GM13977 (cell line): ENCODE data around the gene TEX14.

Experiments used
- DNase-seq: peaks from one replicate; pipeline ENCODE4 v3.0.0; 2012; ENCODE audit warnings: low spot score
- CTCF ChIP-seq: IDR thresholded peaks from 2 replicates; pipeline ENCODE4 v1.5.1; 2012; ENCODE audit warnings: mild to moderate bottlenecking, control low read depth; ENCODE audit not compliant: insufficient read depth; ENCODE audit errors: extremely low read depth, missing control alignments
- in situ Hi-C: fragments of 300-500 bp; cut with MboI; formaldehyde crosslinking; loops from one replicate; pipeline ENCODE4 v1.12.0; 2022; ENCODE audit warnings: low sequenced_read_pairs, low pct_unique_long_range_greater_than_20kb, mixed read lengths, inconsistent platforms; ENCODE audit not compliant: unreplicated experiment

The TEX14 gene

GRCh38 chr17:58541249-58541648 lies 150.6 kb downstream of the TEX14 start:
- in situ Hi-C loops = no loop called here
- peak; percentile 58 for TF ChIP-seq CTCF
- DNase-seq = peak; percentile 54

GRCh38 chr17:58539698-58540097 lies 152.1 kb downstream of the TEX14 start:
- no peak for DNase-seq
- TF ChIP-seq CTCF = no peak
- in situ Hi-C loops = no loop called here

- no peak for TF ChIP-seq CTCF
- DNase-seq = no peak
- in situ Hi-C loops = no loop called here
These were observed 152.9 kb downstream of the TEX14 start for GRCh38 chr17:58538811-58539409.

GRCh38 chr17:58537266-58537665 lies 154.6 kb downstream of the TEX14 start:
- no peak for TF ChIP-seq CTCF
- no peak for DNase-seq
- in situ Hi-C loops = no loop called here

- DNase-seq = no peak
- no peak for TF ChIP-seq CTCF
- in situ Hi-C loops = no loop called here
These were observed 155.3 kb downstream of the TEX14 start for GRCh38 chr17:58536542-58536941.

GRCh38 chr17:58535431-58535830 lies 156.4 kb downstream of the TEX14 start:
- TF ChIP-seq CTCF = no peak
- in situ Hi-C loops = no loop called here
- DNase-seq = no peak
